ENCODE results near the gene C19orf47.

The C19orf47 gene

GRCh38 chr19:40283414-40284250 is 64.6 kb downstream of the C19orf47 start:
- DNase-seq (ENCODE audit: low read depth, low spot score): no peak

GRCh38 chr19:40282920-40283319 is 65.3 kb downstream of the C19orf47 start:
- DNase-seq (ENCODE audit: low read depth, low spot score): no peak

DNA sequence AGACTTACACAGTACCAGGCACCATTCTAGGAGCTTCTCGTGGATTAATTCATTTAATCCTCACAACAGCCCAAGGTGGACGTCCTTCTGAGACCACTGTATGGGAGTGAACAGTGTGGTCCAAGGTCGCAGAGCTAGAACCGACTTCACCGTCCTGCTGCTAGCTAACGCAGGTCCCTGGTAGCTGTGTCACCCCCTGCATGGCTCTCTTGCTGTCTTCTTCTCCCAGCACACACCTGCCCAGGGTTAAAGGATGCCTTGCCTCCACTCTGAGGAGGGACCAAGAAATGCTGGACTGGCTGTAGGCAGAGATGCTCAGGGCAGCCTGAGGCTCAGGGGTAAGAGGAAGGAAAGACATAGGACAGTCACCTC is 66.0 kb downstream of the C19orf47 start:
- DNase-seq (ENCODE audit: low read depth, low spot score): no peak

- DNase-seq (ENCODE audit: low read depth, low spot score): no peak
Observed at GRCh38 chr19:40281381-40282208, 66.6 kb downstream of the C19orf47 start.

- DNase-seq (ENCODE audit: low read depth, low spot score): no peak
Observed at GRCh38 chr19:40280608-40281221, 67.5 kb downstream of the C19orf47 start.

DNA sequence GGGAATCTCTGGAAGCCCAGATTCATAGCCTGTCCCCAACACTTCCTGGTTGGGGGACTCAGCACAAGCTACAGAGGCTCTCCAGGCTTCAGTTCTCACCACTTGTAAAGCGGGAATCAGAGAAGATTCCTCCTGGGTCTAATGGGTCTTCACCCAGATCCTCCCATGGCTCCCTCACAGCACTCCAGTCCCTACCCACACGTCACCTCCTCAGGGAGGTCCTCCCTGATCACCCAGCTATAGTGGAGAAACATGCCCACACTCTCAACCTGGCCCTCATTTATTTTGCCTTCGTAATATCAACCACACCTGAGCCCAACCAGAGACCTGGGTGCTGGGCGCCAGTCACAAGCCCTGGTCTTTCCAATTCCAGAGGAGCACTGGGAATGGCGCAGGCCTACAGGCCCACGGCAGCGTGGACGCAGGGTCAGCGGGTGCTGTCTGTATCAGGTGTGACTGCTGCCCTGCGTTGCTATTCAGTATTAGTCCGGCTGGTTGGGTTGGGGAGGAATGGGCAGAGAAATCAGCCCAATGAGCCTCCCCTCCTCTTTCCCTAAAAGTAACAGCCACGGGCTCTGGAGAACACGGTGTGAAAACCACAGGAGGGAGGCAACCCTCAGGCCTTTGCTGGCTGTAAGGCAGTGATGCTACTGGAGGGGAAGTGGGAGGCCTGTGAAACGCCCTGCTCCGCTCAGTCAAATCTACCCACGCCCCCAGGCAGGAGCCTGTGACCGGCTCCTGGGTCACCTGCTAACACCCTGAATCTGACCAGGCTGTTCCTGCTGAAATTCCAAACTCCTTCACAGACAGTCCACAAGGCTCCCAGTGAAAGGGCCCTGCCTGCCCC is 68.2 kb downstream of the C19orf47 start:
- DNase-seq (ENCODE audit: low read depth, low spot score): no peak

DNA sequence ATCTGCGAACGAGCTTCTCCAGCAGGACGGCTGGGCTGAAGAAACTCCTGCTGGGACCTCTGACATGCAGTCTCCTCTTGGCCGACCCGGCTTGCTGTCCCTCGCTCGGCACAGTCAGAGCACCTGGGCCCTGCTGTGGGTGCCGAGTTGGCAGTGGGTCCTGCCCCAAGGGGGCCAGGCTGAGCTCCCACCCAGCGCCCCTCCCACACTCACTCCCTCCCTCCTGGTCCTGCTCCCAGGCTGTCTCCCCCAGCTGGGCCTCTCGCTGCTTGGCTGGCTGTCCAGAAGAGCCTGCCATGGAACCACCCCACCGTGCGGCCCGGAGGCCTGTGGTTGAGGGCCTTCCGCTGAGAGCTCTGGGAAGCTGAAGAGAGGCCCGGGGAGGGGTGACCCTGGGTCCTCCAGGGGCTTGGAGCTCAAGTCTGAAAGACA is 69.1 kb downstream of the C19orf47 start:
- no peak for DNase-seq (ENCODE audit: low read depth, low spot score)

GRCh38 chr19:40278361-40279035 is 69.7 kb downstream of the C19orf47 start:
- DNase-seq (ENCODE audit: low read depth, low spot score): no peak

- DNase-seq (ENCODE audit: low read depth, low spot score): no peak
Observed at GRCh38 chr19:40277356-40278059, 70.7 kb downstream of the C19orf47 start.

GRCh38 chr19:40274585-40275544 is 73.3 kb downstream of the C19orf47 start:
- no peak for DNase-seq (ENCODE audit: low read depth, low spot score)

GRCh38 chr19:40273469-40274360 is 74.5 kb downstream of the C19orf47 start:
- no peak for DNase-seq (ENCODE audit: low read depth, low spot score)

DNA sequence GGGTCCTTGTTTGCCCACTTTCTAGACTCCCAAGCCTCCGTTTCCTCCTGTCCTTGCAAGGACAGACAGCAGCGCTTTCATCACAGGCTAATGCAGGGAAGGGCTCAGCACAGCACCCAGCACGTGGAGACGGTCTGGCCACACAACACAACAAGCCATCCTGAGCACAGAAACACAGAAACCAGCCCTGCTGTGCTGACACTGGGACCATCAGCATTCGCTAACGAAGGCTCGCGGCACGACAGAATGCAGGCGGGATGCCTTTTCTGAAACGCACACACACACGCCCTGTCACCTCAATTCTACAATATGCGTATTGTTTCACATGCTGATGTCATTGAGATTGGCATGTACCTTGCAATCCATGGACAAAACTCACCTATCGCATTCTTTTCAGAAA is 75.9 kb downstream of the C19orf47 start:
- DNase-seq (ENCODE audit: low read depth, low spot score): no peak

- no peak for DNase-seq (ENCODE audit: low read depth, low spot score)
Observed at GRCh38 chr19:40271706-40272105, 76.5 kb downstream of the C19orf47 start.

DNA sequence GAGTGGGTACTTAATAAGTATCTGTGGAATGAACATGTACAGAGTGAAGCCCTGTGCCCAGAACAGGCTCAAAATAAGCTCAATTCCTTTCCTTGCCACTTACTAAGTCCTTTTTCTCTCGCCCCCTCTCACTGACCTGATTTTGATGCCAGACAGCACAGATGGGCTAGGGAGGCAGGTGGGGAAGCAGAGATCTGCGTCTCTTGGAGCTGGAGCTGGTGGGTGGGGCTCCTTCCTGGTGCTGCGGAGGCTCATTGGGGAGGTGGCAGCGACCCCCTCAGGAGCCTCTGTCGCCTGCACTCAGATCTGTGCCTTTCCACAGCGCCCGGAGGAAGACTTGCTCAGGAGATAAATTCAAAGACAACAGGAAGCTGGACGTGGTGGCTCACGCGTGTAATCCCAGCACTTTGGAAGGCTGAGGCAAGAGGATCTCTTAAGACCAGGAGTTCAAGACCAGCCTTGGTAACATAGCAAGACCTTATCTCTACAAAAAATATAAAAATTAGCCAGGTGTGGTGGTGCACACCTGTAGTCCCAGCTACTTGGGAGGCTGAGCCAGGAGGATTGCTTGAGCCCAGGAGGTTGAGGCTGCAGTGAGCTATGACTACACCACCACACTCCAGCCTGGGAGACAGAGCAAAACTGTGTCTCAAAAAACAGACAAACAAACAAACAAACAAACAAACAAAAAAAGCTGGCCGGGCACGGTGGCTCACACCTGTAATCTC is 77.7 kb downstream of the C19orf47 start:
- no peak for DNase-seq (ENCODE audit: low read depth, low spot score)

All from brain pericyte (primary cell).